HEK293 (cell line): ENCODE measurements around the gene ADCYAP1R1.

Experiments used
- BCL11A ChIP-seq: fragments of 450-650 bp; formaldehyde crosslinking; IDR thresholded peaks from 2 replicates; pipeline ENCODE4 v1.5.1; 2016; ENCODE audit warnings: low read depth, missing biosample characterization, missing genetic modification characterization
- TSHZ1 ChIP-seq: fragments of 450-650 bp; formaldehyde crosslinking; IDR thresholded peaks from 2 replicates; pipeline ENCODE4 v1.5.1; 2016; ENCODE audit warnings: missing biosample characterization, missing genetic modification characterization, borderline replicate concordance
- YY1 ChIP-seq: fragments of 450-650 bp; formaldehyde crosslinking; IDR thresholded peaks from 2 replicates; pipeline ENCODE4 v1.5.1; 2018; ENCODE audit warnings: missing biosample characterization, missing genetic modification characterization
- ZNF404 ChIP-seq: fragments of 450-650 bp; formaldehyde crosslinking; IDR thresholded peaks from 2 replicates; pipeline ENCODE4 v1.5.1; 2017; ENCODE audit warnings: missing biosample characterization, missing genetic modification characterization
- TF ChIP-seq, protein P1 (sequence below): fragments of 450-650 bp; formaldehyde crosslinking; IDR thresholded peaks from 2 replicates; pipeline ENCODE4 v1.5.1; 2016; ENCODE audit warnings: missing biosample characterization, missing genetic modification characterization
- TF ChIP-seq, protein P2 (sequence below): fragments of 450-650 bp; formaldehyde crosslinking; conservative IDR thresholded peaks from 2 replicates; pipeline ENCODE4 v1.5.1; 2016; ENCODE audit warnings: low read depth, missing biosample characterization, missing genetic modification characterization

DNA sequence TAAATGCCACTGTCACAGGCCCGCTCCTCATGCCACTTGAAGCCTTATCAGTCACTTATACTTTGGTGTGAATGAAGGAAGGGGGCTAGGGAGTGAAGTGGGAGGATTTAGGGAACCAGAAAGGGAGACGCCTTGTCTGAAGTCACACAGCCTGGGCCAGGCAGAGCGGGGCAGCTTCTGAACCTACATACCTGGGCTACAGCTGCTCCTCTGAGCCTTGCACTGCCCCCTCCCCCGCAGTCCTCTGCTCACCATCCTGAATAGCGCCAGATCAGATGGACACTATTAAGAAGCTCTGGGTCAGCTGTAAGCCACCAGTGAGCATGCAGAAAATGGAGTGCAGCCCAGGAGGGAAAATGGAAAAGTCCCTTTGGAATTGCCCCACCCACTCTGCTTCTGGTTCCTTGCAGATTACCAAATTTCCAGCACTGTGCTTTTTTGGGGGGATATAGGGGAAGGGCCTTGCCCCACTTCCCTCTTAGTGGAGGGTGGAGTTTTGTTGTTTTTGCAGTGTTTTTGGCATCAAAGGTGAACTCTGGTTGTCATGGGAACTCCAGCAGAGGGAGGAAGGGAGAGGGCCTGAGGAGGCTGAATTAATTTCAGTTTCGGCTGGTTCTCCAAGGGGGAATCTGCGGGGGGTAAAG is 35.0 kb upstream of the ADCYAP1R1 start:
- no peak for TF ChIP-seq ZNF404 (tag by site-specific recombination)
- TF ChIP-seq TSHZ1 (tag by site-specific recombination) = no peak
- no peak for TF ChIP-seq YY1 (tag by site-specific recombination)
- TF ChIP-seq, protein P1, sequence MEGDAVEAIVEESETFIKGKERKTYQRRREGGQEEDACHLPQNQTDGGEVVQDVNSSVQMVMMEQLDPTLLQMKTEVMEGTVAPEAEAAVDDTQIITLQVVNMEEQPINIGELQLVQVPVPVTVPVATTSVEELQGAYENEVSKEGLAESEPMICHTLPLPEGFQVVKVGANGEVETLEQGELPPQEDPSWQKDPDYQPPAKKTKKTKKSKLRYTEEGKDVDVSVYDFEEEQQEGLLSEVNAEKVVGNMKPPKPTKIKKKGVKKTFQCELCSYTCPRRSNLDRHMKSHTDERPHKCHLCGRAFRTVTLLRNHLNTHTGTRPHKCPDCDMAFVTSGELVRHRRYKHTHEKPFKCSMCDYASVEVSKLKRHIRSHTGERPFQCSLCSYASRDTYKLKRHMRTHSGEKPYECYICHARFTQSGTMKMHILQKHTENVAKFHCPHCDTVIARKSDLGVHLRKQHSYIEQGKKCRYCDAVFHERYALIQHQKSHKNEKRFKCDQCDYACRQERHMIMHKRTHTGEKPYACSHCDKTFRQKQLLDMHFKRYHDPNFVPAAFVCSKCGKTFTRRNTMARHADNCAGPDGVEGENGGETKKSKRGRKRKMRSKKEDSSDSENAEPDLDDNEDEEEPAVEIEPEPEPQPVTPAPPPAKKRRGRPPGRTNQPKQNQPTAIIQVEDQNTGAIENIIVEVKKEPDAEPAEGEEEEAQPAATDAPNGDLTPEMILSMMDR = no peak
- no peak for TF ChIP-seq BCL11A (tag by site-specific recombination)
- TF ChIP-seq, protein P2, sequence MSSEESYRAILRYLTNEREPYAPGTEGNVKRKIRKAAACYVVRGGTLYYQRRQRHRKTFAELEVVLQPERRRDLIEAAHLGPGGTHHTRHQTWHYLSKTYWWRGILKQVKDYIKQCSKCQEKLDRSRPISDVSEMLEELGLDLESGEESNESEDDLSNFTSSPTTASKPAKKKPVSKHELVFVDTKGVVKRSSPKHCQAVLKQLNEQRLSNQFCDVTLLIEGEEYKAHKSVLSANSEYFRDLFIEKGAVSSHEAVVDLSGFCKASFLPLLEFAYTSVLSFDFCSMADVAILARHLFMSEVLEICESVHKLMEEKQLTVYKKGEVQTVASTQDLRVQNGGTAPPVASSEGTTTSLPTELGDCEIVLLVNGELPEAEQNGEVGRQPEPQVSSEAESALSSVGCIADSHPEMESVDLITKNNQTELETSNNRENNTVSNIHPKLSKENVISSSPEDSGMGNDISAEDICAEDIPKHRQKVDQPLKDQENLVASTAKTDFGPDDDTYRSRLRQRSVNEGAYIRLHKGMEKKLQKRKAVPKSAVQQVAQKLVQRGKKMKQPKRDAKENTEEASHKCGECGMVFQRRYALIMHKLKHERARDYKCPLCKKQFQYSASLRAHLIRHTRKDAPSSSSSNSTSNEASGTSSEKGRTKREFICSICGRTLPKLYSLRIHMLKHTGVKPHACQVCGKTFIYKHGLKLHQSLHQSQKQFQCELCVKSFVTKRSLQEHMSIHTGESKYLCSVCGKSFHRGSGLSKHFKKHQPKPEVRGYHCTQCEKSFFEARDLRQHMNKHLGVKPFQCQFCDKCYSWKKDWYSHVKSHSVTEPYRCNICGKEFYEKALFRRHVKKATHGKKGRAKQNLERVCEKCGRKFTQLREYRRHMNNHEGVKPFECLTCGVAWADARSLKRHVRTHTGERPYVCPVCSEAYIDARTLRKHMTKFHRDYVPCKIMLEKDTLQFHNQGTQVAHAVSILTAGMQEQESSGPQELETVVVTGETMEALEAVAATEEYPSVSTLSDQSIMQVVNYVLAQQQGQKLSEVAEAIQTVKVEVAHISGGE (tag by site-specific recombination) = no peak
